ENCODE results near the gene USP53. TPM values are rescaled to one million over a fixed set of nuclear protein-coding genes. Genes with fewer than 3 reads are reported as not detected.
A peak's percentile ranks its signal among the peaks of the same experiment; 100 is the strongest.
"Not testable (repeated sequence)": the region's sequence is repeated elsewhere in the genome, so short reads cannot be mapped to it uniquely, and the experiment has no call there.

Gene USP53
- total RNA-seq: 100 to 1,000 TPM in 1 of 4 donors, 10 to 100 TPM in 3; 42.5 to 113 (median 68.3) TPM

GRCh38 chr4:119212234-119212963, at the start of gene USP53:
TSS of gene USP53 (plus strand) at chr4:119212713. CDS start at chr4:119239760, 27,047 bp downstream.
- peaks cover 0 to 4% of the 10 kb centered on the region in 2 donors for H3K4me1 ChIP-seq
- 0% methylated on average over 22 to 31 of the region's 55 CpGs for WGBS, 2 donors
- intact Hi-C loops (cut with DNase I): loop anchor here (10.0 kb wide), 1 partner anchor 72 kb away; no protein-coding TSS in a partner anchor
- H3K36me3 ChIP-seq: no peaks in the 10 kb centered on the region
- H3K27ac ChIP-seq: peak within 1 kb of the TSS; percentile 95 to 97 (median 96)
- H3K4me3 ChIP-seq (replicated peaks in 1 of 3): peak within 1 kb of the TSS; percentile 36 to 92 (median 75)
- no peaks in the 10 kb centered on the region for H3K9me3 ChIP-seq
- TF ChIP-seq POLR2A (IDR thresholded peaks at IDR 0.05) (peak; percentile 89 to 99), CTCF (IDR thresholded peaks at IDR 0.05) (peak in 3 of 6 experiments; percentile 13 to 30 (median 18))
- DNase-seq: peak; percentile 98 to 99
- no peaks in the 10 kb centered on the region for H3K27me3 ChIP-seq

GRCh38 chr4:119165767-119166166, 46.7 kb upstream of the USP53 start:
- Histone ChIP-seq H3K36me3 (no peaks in the 10 kb centered on the region), H3K27ac (no peak overlapping the region), H3K4me3 (replicated peaks in 1 of 3) (no peak overlapping the region), H3K4me1 (no peaks in the 10 kb centered on the region), H3K27me3 (no peaks in the 10 kb centered on the region), H3K9me3 (no peaks in the 10 kb centered on the region)
- 87 to 90% methylated on average over 3 of the region's 3 CpGs for WGBS, 2 donors
- no peak for DNase-seq
- TF ChIP-seq POLR2A (IDR thresholded peaks at IDR 0.05): no peak
- no peak for TF ChIP-seq CTCF (IDR thresholded peaks at IDR 0.05)
- intact Hi-C loops (cut with DNase I): no loop called here

GRCh38 chr4:119170195-119170594, 42.3 kb upstream of the USP53 start:
- DNase-seq: no peak
- Histone ChIP-seq H3K4me3 (replicated peaks in 1 of 3) (no peak overlapping the region), H3K9me3 (no peaks in the 10 kb centered on the region), H3K27ac (no peak overlapping the region), H3K36me3 (no peaks in the 10 kb centered on the region), H3K4me1 (no peaks in the 10 kb centered on the region), H3K27me3 (no peaks in the 10 kb centered on the region)
- TF ChIP-seq POLR2A (IDR thresholded peaks at IDR 0.05): no peak
- no peak for TF ChIP-seq CTCF (IDR thresholded peaks at IDR 0.05)
- intact Hi-C loops (cut with DNase I): no loop called here

GRCh38 chr4:119172223-119172622, 40.3 kb upstream of the USP53 start:
- intact Hi-C loops (cut with DNase I): no loop called here
- Histone ChIP-seq H3K36me3 (no peaks in the 10 kb centered on the region), H3K27ac (no peak overlapping the region), H3K9me3 (no peaks in the 10 kb centered on the region), H3K4me1 (no peaks in the 10 kb centered on the region), H3K27me3 (no peaks in the 10 kb centered on the region), H3K4me3 (replicated peaks in 1 of 3) (no peak overlapping the region)
- TF ChIP-seq CTCF (IDR thresholded peaks at IDR 0.05): no peak
- no peak for TF ChIP-seq POLR2A (IDR thresholded peaks at IDR 0.05)
- WGBS, 2 donors: 92 to 95% methylated on average over 7 of the region's 7 CpGs
- DNase-seq: no peak

GRCh38 chr4:119173729-119174361, 38.7 kb upstream of the USP53 start:
- DNase-seq; H3K4me1 ChIP-seq; H3K4me3 ChIP-seq (replicated peaks in 1 of 3); H3K27me3 ChIP-seq; H3K36me3 ChIP-seq; H3K27ac ChIP-seq; H3K9me3 ChIP-seq; intact Hi-C loops (cut with DNase I): not testable (repeated sequence)
- 91 to 98% methylated on average over 7 to 10 of the region's 30 CpGs for WGBS, 2 donors

Measured in thyroid gland (tissue), 4 donors.